SK-N-MC (cell line): ENCODE results near the gene EFNA3.

ENCODE experiments used
- EZH2 ChIP-seq: fragments of 200-600 bp; sonication (generic); IDR thresholded peaks from one replicate; pipeline ENCODE4 v1.6.1; 2017; ENCODE audit warnings: antibody characterized with exemption
- POLR2AphosphoS5 ChIP-seq: IDR thresholded peaks from 2 replicates; pipeline ENCODE4 v1.6.1; 2012; ENCODE audit warnings: mild to moderate bottlenecking, low read depth, low read length, borderline replicate concordance

GRCh38 chr1:155127105-155127966, 48.7 kb downstream of the EFNA3 start, which contains the start of gene EFNA1:
- TF ChIP-seq EZH2 = no peak
- peak; percentile 93 for TF ChIP-seq POLR2AphosphoS5
